Left colon (tissue), 2 donors: ENCODE results near the gene TEDC2. TPM values are rescaled to one million over a fixed set of nuclear protein-coding genes. Genes with fewer than 3 reads are reported as not detected.
A peak's percentile ranks its signal among the peaks of the same experiment; 100 is the strongest.

Experiments used
- ATAC-seq: fragments of 200-7000 bp; cut with Tn5 transposase; one replicate; pipeline ENCODE4 v1.9.1; 2020; ENCODE audit warnings: mild to moderate bottlenecking, moderate library complexity
- DNase-seq, 2 donors: peaks; one replicate each; pipeline ENCODE4 v3.0.0-alpha.2; 2020
- intact Hi-C, 2 donors: fragments of 100-400 bp; cut with DNase I in 1 of 2; cut with micrococcal nuclease in 1 of 2; formaldehyde crosslinking; loops; one replicate each; pipeline versions ENCODE4 v1.11.2 to v1.14.0; 2022; cut with DNase I, micrococcal nuclease
- long read RNA-seq: library from polyadenylated mRNA; unstranded; transcript quantifications from one replicate; pipeline ENCODE4 v2.0.0, GENCODE V29; 2021
- total RNA-seq, 2 donors: library from RNA; stranded (reverse); fragmentation: NEBNext Ultra II Directional; extraction: Animal tissue kit (Norgen Biotek cat#: 25700); gene quantifications; one replicate each; pipeline ENCODE4 v1.2.1, GENCODE V29; 2021
- donor health status: DM: no; HTN: no; CAD: no.
- donor health status: DM: yes; HTN: yes; CAD: no.

The TEDC2 gene, protein sequence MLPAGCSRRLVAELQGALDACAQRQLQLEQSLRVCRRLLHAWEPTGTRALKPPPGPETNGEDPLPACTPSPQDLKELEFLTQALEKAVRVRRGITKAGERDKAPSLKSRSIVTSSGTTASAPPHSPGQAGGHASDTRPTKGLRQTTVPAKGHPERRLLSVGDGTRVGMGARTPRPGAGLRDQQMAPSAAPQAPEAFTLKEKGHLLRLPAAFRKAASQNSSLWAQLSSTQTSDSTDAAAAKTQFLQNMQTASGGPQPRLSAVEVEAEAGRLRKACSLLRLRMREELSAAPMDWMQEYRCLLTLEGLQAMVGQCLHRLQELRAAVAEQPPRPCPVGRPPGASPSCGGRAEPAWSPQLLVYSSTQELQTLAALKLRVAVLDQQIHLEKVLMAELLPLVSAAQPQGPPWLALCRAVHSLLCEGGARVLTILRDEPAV
- total RNA-seq, result 1 to 10 TPM; 1.3 to 5.6 TPM
- long read RNA-seq, partial matches to known transcripts, result 0 of 3 reads
- long read RNA-seq, other reads (novel, unspliced or antisense), result 2 of 3 reads

DNA sequence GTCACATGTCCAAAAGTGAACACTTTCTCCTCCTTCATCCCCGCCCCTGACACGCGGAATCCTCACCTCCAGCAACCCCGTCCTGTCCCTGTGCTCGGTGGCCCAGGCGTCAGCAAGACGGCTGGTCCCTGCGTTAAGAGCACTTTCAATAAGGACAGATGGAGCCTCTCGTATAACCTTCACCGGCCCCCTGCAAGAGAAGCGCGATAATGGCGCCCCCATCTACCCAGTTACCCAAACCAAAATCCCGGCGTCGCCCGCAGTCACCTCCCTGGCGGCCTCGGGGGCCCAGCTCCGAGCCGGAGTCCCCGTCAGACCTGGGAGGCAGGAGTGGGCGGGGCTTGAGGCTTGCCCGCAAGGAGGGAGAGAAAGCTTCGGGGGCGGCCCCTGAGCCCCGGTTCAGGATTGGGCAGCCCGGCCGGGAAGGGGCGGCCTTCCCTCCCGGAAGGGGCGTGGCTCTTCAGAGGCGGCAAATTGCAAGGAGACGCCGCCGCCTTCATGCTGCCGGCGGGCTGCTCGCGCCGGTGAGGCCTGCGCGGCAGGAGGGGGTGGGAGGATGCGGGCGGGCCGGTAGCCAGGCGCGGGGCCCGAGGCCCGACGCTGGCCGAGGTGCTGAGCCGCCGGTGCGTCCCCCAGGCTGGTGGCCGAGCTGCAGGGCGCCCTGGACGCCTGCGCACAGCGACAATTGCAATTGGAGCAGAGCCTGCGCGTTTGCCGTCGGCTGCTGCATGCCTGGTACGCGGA is at the start of gene TEDC2:
Gene TEDC2 (plus strand): TSS at position 463 of the 744 bp plus-strand sequence. CDS start 36 bp downstream, at position 499.
- ATAC-seq, result peak; percentile 99
- peak; percentile 97 to 99 for DNase-seq
- intact Hi-C loops, result no loop called here

DNA sequence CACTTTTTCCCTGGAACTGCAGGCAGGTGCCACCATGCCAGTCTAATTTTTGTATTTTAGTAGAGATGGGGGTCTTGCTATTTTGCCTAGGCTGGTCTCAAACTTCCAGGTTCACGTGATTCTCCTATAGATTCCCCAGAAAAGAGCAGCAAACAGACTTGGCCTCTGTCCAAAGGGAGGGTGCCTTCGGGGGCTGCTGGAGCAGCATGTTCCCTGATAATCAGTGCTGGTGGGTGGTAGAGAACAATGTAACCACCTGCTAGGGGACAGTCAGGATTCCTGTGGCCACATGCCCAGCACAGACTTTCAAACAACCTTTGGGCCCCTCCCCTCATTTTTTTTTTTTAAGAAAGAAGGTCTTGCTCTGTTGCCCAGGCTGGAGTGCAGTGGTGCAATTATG is 44.8 kb upstream of the TEDC2 start:
- ATAC-seq (no peak), DNase-seq (no peak)
- intact Hi-C loops, result no loop called here

DNA sequence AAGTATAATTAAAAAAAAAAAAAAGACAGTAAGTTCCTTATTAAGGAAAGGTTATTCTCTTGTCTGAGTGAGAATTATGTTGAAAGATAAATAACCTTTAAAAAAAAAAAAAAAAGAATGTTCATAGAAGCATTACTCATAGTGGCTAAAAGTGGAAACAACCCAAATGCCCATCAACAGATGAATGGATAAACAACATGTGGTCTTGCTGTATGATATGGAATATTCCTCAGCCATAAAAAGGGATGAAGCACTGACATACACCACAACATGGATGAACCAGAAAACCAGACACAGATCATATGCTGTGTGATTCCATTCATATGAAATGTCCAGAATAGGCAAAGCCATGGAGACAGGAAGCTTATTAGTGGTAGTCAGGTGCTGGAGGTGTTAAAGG is 39.9 kb upstream of the TEDC2 start:
- ATAC-seq (no peak), DNase-seq (no peak)
- intact Hi-C loops, result loop anchor here in 1 of 2 donors (10.0 kb wide), 1 partner anchor 85 kb away; no protein-coding TSS in a partner anchor

DNA sequence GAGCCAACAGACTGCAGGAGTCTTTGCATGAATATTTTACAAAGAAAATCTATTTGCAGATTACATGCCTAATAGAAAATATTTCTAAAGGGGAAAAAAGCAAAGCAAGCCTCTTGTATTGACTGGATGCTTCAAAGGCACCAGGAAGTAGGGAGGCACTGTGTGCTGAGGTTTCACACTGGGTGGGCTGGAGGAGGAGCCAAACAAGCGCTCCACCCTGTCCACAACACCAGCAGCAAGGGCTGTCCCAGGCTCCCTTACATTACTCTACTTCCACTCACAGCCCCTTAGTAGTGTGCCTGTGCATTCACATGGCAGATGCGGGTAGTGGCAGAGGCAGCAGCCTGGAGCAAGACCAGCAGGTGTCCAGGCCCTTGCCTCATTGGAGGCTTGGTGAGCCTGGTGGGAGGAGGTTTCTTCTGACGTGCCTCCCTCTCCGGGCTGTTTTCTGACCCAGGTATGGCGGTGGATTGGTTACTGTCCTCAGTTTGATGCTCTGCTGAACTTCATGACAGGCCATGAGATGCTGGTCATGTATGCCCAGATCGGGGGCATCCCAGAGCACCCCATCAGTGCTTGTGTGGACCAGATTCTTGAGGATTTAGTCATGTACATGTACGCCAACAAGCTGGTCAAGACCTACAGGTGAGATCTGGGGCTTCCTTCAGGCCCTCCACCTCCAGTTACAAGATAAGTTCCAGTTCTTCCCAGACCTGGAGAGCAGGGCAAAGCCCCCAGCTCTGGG is 37.6 kb upstream of the TEDC2 start:
- intact Hi-C loops, result loop anchor here in 1 of 2 donors (10.0 kb wide), 1 partner anchor 83 kb away; no protein-coding TSS in a partner anchor
- DNase-seq (no peak), ATAC-seq (no peak)

DNA sequence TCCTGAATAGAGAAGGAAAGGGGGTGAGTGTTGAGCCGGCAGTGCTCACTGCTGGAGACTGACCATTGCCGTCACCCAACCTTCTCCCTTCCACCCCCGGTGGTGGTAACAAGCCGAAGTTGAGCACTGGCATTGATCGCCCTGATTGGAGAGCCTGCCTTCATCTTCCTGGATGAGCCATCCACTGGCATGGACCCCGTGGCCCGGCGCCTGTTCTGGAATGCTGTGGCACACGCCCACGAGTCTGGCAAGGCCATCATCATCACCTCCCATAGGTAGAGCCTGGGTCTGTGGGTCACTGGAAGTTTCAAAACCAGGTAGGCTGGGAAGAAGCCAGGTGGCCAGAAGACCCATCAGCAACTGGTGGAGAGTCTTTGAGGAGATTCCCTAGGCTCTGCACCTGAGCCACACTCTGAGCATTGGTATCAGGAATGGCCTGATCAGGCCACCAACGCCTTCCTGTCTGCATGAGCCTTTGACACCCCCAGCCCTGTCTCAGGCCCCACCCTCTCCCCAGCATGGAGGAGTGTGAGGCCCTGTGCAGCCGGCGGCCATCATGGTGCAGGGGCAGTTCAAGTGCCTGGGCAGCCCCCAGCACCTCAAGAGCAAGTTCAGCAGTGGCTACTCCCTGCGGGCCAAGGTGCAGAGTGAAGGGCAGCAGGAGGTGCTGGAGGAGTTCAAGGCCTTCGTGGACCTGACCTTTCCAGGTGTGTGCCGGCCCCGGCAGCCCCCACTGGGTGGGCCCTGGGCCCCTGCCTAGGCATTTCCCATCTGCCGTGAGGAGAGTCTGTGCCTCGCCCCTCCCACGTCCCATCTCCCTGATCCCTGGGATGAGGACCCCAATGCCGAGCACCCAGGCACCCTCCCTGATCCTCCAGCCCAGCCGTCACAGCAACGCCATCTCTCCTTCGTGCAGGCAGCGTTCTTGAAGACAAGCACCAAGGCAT is 35.6 kb upstream of the TEDC2 start:
- DNase-seq, result no peak
- intact Hi-C loops, result loop anchor here in 1 of 2 donors (10.0 kb wide), 1 partner anchor 80 kb away; no protein-coding TSS in a partner anchor
- ATAC-seq, result no peak

DNA sequence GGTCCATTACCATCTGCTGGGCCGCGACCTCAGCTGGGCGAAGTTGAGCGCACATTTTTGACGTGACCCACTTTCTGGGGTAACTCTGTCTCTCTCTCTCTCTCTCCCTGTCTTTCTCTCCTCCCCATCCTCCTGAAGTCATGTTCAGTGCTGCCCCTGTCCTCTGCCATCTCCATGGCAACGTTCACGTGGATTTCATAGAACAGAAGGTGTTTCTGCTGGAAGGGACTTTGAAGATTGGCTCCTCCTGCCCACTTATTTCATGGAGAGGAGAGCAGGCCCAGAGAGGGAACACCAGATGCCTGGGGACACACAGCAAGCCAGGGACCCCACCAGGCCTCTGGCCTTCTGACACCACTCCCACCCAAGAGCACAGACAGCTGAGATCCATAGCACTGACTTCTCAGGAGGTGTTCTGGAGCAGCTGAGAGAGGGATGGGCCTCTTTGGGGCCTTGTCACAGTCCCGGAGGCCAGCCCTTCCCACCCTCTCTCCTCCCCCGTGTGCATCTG is 34.8 kb upstream of the TEDC2 start:
- DNase-seq (no peak), ATAC-seq (no peak)
- intact Hi-C loops, result loop anchor here in 1 of 2 donors (10.0 kb wide), 1 partner anchor 80 kb away; no protein-coding TSS in a partner anchor

DNA sequence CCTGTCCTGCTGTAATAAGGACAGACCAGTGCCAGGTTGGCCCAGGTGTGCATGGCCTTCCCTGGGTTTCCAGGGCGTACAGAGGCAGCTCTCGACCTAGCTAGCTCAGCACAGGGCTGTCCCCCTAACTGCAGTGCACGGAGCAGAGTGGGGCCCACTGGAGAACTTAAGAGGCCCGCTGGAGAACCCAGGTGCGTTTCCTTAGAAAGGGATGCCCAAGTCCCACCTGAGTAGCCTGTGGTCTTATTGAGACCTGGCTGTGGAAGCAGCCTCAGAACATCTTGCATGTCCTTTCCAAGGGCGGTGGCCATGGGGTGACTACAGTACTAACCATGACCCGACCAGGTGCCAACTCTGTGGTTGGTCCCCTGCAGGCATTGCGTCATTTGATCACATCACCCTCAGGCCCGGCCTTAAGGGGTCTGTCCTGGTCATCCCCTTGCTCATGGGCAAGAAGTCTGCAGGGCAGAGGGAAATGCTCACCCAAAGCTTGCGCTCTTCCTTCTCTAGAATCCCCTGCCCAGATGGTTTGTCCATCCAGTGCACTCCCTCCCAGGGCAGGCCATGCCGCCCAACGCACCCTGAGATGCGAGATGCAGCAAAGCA is 34.0 kb upstream of the TEDC2 start:
- intact Hi-C loops, result loop anchor here in 1 of 2 donors (10.0 kb wide), 1 partner anchor 79 kb away; no protein-coding TSS in a partner anchor
- DNase-seq (no peak), ATAC-seq (no peak)

DNA sequence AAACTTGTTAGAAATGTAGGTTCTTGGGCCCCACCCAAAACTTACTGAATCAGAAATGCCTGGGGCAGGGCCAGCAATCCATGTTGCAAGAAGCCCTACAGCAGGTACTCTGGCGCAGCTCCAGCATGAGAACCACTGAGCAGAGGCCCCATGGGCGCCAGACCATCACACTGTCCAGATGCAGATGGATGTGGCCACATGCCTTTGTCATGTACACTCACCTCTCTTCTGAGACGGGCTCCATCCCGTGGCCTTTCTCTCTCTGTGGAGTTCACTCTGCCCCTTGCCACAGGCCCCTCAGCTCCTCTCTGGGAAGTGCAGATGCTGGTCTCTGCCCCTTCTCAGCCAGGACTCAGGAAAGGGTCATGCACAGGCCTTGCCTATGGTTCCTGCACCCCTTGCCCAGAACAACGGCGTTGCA is 33.0 kb upstream of the TEDC2 start:
- ATAC-seq (no peak), DNase-seq (no peak)
- intact Hi-C loops, result loop anchor here in 1 of 2 donors (10.0 kb wide), 1 partner anchor 78 kb away; no protein-coding TSS in a partner anchor

DNA sequence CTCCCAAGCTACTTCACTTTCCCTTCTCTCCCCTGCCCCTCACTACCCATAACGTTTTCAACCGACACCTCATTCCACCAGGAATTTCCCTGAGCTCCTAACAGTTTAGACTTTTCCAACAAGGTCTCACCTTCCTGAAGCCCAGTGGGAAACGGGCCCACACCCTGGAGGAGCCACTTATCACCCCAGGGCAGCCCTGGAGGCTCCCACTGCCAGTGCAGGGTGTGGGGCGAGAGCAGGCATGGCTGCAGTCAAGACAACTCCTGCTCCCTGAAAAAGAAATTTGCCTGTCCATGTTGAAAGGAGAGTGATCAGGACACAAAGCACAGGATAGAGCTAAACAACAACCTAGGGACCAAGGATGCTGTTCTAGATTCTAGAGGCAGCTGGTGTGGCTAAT is 32.4 kb upstream of the TEDC2 start:
- intact Hi-C loops, result loop anchor here in 1 of 2 donors (10.0 kb wide), 1 partner anchor 77 kb away; no protein-coding TSS in a partner anchor

DNA sequence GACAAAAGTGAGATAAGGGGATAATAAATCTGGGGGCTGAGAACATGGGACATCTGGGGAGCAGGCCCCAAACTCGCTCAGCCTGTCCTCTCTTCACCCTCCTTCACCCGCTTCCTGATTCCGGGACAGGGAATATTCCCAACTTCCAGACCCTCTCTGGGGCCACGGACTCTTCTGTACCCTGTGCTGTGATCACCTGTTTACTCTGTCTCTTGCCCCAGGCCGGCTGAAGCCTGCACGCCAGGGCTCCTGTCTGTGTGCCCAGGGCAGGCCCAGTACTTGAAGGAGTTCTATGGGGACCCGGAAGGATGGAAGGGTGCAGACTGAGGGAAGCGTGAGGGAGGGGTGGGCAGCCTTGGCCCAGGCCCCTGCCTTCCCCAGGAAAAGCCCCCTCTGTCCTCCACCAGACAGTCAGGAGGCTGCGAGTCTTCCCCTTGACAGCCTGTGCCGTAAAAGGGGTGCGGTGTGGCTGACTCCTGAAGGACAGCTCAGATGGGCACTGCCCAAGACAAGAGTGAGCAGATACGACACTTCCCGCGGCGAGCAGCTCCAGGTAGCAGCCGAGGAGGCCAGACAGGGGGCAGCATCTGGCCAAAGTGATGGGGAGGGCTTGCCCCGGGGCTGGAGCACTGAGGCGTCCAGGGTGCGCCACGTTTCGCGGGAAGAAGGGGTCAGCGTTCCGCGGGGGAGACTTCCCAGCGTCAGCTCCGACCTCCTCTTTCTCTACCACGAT is 31.7 kb upstream of the TEDC2 start:
- intact Hi-C loops, result loop anchor here in 1 of 2 donors (10.0 kb wide), 1 partner anchor 77 kb away; no protein-coding TSS in a partner anchor
- ATAC-seq (peak; percentile 61), DNase-seq (peak; percentile 60 to 62)

More for the DNA sequence above, 32.4 kb upstream of the TEDC2 start:
- ATAC-seq (no peak), DNase-seq (no peak)

DNA sequence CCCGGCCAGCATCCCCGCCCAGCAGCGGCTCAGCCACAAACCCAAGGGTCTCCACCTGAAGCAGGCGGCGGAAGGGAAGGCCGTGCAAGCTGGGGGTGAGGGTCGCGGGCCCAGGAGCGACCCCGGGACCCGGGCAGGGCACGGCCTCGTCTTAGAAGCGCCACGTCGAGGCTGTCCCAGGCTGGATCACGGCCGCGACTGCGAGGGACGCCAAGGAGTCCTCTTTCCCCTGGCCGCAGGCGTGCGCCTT is 31.2 kb upstream of the TEDC2 start:
- DNase-seq (no peak), ATAC-seq (peak; percentile 53)
- intact Hi-C loops, result loop anchor here in 1 of 2 donors (10.0 kb wide), 1 partner anchor 76 kb away; no protein-coding TSS in a partner anchor

DNA sequence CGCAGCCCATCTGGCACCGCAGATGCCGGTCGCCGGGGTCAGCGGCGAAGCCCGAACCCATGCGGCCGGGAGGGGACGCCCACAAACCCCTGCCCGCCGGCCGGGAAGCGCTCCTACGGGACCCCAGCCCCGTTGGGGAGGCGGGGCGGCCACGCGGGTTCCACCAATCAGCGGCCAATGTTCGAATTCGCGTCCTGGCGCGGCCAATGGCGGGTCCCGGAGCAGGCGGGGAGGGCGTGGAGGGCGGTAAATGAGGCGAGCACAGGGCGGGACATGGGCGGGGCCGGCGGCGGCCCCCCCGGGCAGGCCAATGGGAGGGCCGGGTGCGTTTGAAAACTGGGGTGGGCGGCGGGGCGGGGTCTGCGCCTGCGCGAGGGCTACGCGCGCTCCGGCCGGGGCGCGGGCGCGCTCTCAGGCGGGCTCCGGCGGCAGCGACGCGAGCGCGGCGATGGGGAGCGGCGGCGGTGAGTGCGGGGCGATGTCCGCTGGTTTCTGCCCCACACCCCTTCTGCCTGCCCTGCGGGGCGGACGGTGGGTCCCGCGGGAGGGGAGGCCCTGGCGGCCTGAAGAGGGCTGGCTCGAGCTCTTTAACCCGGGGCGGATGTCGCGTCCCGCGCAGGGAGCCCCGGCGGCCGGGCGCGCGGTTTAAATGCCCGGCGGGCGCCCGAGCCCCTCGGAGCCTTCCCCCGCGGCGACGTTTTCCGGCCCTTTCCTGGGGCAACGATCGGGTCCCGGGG is 30.7 kb upstream of the TEDC2 start, which contains the start of gene CCNF:
Gene CCNF (plus strand): TSS at position 414 of the 737 bp plus-strand sequence. CDS start 35 bp downstream, at position 449.
- DNase-seq (peak; percentile 97 to 99), ATAC-seq (peak; percentile 95)
- intact Hi-C loops, result loop anchor here in 1 of 2 donors (10.0 kb wide), 1 partner anchor 76 kb away; no protein-coding TSS in a partner anchor

DNA sequence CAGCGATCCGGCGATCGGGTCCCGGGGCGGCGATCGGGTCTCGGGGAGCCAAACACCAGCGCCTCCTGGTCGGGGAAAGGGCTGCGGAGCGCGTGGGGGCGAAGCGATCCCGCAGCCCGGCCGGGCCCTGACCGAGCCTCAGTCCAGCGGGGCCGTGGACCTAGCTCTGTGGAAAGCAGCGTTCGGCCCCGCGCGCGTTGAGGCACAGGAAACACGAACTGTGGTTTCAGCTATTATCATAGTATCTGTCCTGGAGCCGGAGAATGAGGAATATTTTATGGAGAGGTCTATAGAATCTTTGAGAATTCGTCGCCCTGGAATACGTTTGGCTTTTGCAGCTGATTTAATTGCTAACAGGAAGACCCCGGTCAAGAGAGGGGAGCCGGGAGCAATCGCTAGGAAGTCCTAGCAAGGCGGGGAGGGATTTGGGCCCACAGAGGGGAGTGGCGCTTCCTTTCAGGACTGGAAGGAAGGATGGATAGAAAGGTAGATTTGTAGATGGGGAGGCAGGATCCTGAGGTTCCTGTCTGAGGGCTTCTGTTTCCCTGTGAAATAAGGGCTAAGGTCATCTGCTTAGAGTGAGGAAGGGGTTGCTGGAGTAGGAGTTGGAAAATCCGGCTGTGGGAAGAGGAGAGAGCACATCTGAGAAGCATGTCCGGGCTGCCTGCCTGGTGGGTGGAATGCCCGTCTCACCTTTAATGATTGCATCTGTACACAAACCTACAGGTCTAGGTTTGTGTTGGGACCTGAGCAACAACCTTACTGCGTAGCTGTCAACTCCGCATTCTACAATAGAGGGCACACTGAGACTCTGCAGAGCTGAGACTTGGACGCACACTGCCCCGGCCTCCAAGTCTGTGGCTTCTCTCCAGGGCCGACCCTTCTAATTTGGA is 29.9 kb upstream of the TEDC2 start:
- ATAC-seq, result peak; percentile 11
- peak in 1 of 2 donors; percentile 38 for DNase-seq
- intact Hi-C loops, result loop anchor here in 1 of 2 donors (10.0 kb wide), 1 partner anchor 75 kb away; no protein-coding TSS in a partner anchor

DNA sequence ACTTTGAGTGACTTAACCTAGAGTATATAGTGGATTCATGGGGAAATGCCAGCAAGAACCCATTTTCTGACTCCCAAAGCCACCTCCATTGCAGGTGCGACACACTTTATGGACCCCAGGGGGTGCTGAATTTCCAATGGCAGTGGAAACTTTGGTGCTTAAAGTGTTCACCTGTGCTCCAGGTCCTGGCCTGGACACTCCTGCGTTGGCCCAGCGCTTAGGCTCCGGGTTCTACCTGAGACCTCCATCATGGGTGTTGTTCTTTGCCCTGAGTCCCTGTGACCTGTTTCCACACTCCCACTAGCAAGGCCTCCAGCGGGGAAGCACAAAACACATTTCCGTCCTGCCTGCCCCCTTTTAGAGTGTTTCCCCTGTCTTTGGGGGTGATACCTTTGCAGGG is 27.6 kb upstream of the TEDC2 start:
- intact Hi-C loops, result no loop called here
- no peak for ATAC-seq

More for the DNA sequence above, 27.6 kb upstream of the TEDC2 start:
- no peak for DNase-seq
